Vagina (tissue), 2 donors: ENCODE data around the gene ESPN.

ENCODE experiments used
- CTCF ChIP-seq, 3 experiments: fragments of 450-650 bp in 2 of 3; fragments of 200-600 bp in 1 of 3; sonication (generic) in 1 of 3; IDR thresholded peaks; one replicate each; pipeline ENCODE4 v1.5.1; 2017 to 2019; ENCODE audit warnings: antibody characterized with exemption in 3 of 3, mild to moderate bottlenecking in 2 of 3, moderate library complexity in 2 of 3
- POLR2AphosphoS5 ChIP-seq, 2 donors: sonication (generic); formaldehyde crosslinking; IDR thresholded peaks; one replicate each; pipeline ENCODE4 v1.9.0; 2017; ENCODE audit warnings: antibody characterized with exemption in 2 of 2, mild to moderate bottlenecking in 2 of 2, low read depth in 1 of 2; ENCODE audit not compliant: insufficient read depth in 1 of 2

- TF ChIP-seq POLR2AphosphoS5 (IDR thresholded peaks at IDR 0.05; ENCODE audit: insufficient read depth in 1 of 2, low read depth in 1 of 2): no peak
- no peak for TF ChIP-seq CTCF (IDR thresholded peaks at IDR 0.05)
Observed at GRCh38 chr1:6408023-6408422, 16.6 kb upstream of the ESPN start.
